ENCODE measurements around the gene ATAD3B. TPM values are rescaled to one million over a fixed set of nuclear protein-coding genes. Genes with fewer than 3 reads are reported as not detected.
"Not testable (repeated sequence)": the region's sequence is repeated elsewhere in the genome, so short reads cannot be mapped to it uniquely, and the experiment has no call there.

Gene ATAD3B
- total and polyA plus RNA-seq, 5 donors, result 5.6 to 11.4 (median 8.3) TPM

- WGBS, result 73% methylated on average over 36 of the region's 41 CpGs
- H3K9me3 ChIP-seq (ENCODE audit: control insufficient read depth, low read length); H3K27ac ChIP-seq (ENCODE audit: low read length); intact Hi-C loops (cut with DNase I); H3K27me3 ChIP-seq (ENCODE audit: control insufficient read depth, insufficient read depth); H3K4me1 ChIP-seq (ENCODE audit: control insufficient read depth, insufficient read depth, low read length); ATAC-seq; H3K4me3 ChIP-seq (ENCODE audit: low read length): not testable (repeated sequence)
- DNase-seq, result peak in 1 of 3 donors; percentile 21
These were observed 17.1 kb upstream of the ATAD3B start for GRCh38 chr1:1454286-1455056.

GRCh38 chr1:1455366-1455884, 16.1 kb upstream of the ATAD3B start:
- DNase-seq, result peak in 1 of 3 donors; percentile 30
- no peaks in the 10 kb centered on the region for H3K27me3 ChIP-seq (ENCODE audit: control insufficient read depth, insufficient read depth)
- no peak overlapping the region for H3K27ac ChIP-seq (ENCODE audit: low read length)
- no peak overlapping the region for H3K4me3 ChIP-seq (ENCODE audit: low read length)
- 82% methylated on average over 30 of the region's 30 CpGs for WGBS
- no peaks in the 10 kb centered on the region for H3K9me3 ChIP-seq (ENCODE audit: control insufficient read depth, low read length)
- H3K4me1 ChIP-seq (ENCODE audit: control insufficient read depth, insufficient read depth, low read length), result no peaks in the 10 kb centered on the region
- intact Hi-C loops (cut with DNase I), result no loop called here
- no peak for ATAC-seq

GRCh38 chr1:1455934-1456333, 15.6 kb upstream of the ATAD3B start:
- 78% methylated on average over 1 of the region's 15 CpGs for WGBS
- H3K9me3 ChIP-seq (ENCODE audit: control insufficient read depth, low read length); DNase-seq; intact Hi-C loops (cut with DNase I); H3K4me3 ChIP-seq (ENCODE audit: low read length); H3K27me3 ChIP-seq (ENCODE audit: control insufficient read depth, insufficient read depth); H3K27ac ChIP-seq (ENCODE audit: low read length); H3K4me1 ChIP-seq (ENCODE audit: control insufficient read depth, insufficient read depth, low read length); ATAC-seq: not testable (repeated sequence)

- ATAC-seq; H3K4me3 ChIP-seq (ENCODE audit: low read length); H3K9me3 ChIP-seq (ENCODE audit: control insufficient read depth, low read length); H3K27me3 ChIP-seq (ENCODE audit: control insufficient read depth, insufficient read depth); H3K4me1 ChIP-seq (ENCODE audit: control insufficient read depth, insufficient read depth, low read length); intact Hi-C loops (cut with DNase I); H3K27ac ChIP-seq (ENCODE audit: low read length): not testable (repeated sequence)
- 84% methylated on average over 18 of the region's 22 CpGs for WGBS
- peak in 1 of 3 donors; percentile 12 for DNase-seq
These were observed 14.8 kb upstream of the ATAD3B start for GRCh38 chr1:1456683-1457255.

GRCh38 chr1:1459156-1459555, 12.4 kb upstream of the ATAD3B start:
- H3K27me3 ChIP-seq (ENCODE audit: control insufficient read depth, insufficient read depth); H3K4me1 ChIP-seq (ENCODE audit: control insufficient read depth, insufficient read depth, low read length); ATAC-seq; intact Hi-C loops (cut with DNase I); H3K27ac ChIP-seq (ENCODE audit: low read length); H3K4me3 ChIP-seq (ENCODE audit: low read length); H3K9me3 ChIP-seq (ENCODE audit: control insufficient read depth, low read length): not testable (repeated sequence)
- peak in 1 of 3 donors; percentile 41 for DNase-seq
- WGBS, result 89% methylated on average over 14 of the region's 19 CpGs

GRCh38 chr1:1459711-1460110, 11.9 kb upstream of the ATAD3B start:
- 93% methylated on average over 14 of the region's 14 CpGs for WGBS
- H3K4me3 ChIP-seq (ENCODE audit: low read length); H3K4me1 ChIP-seq (ENCODE audit: control insufficient read depth, insufficient read depth, low read length); intact Hi-C loops (cut with DNase I); H3K27ac ChIP-seq (ENCODE audit: low read length); ATAC-seq; H3K27me3 ChIP-seq (ENCODE audit: control insufficient read depth, insufficient read depth); H3K9me3 ChIP-seq (ENCODE audit: control insufficient read depth, low read length): not testable (repeated sequence)
- peak in 1 of 3 donors; percentile 5 for DNase-seq

GRCh38 chr1:1460540-1461130, 10.9 kb upstream of the ATAD3B start:
- Histone ChIP-seq H3K27me3 (ENCODE audit: control insufficient read depth, insufficient read depth) (no peaks in the 10 kb centered on the region), H3K4me3 (ENCODE audit: low read length) (no peak overlapping the region), H3K27ac (ENCODE audit: low read length) (no peak overlapping the region), H3K4me1 (ENCODE audit: control insufficient read depth, insufficient read depth, low read length) (no peaks in the 10 kb centered on the region), H3K9me3 (ENCODE audit: control insufficient read depth, low read length) (no peaks in the 10 kb centered on the region)
- ATAC-seq (no peak), DNase-seq (peak in 2 of 3 donors; percentile 38 to 54)
- intact Hi-C loops (cut with DNase I), result no loop called here
- WGBS, result 68% methylated on average over 27 of the region's 27 CpGs

GRCh38 chr1:1461721-1462317, 9.7 kb upstream of the ATAD3B start:
- Histone ChIP-seq H3K27me3 (ENCODE audit: control insufficient read depth, insufficient read depth) (no peaks in the 10 kb centered on the region), H3K4me1 (ENCODE audit: control insufficient read depth, insufficient read depth, low read length) (no peaks in the 10 kb centered on the region), H3K4me3 (ENCODE audit: low read length) (no peak overlapping the region), H3K9me3 (ENCODE audit: control insufficient read depth, low read length) (no peaks in the 10 kb centered on the region), H3K27ac (ENCODE audit: low read length) (no peak overlapping the region)
- intact Hi-C loops (cut with DNase I), result no loop called here
- WGBS, result 62% methylated on average over 18 of the region's 18 CpGs
- DNase-seq, result peak in 1 of 3 donors; percentile 42
- ATAC-seq, result no peak

GRCh38 chr1:1462318-1462966, 9.1 kb upstream of the ATAD3B start:
- H3K27ac ChIP-seq (ENCODE audit: low read length), result no peak overlapping the region
- 52% methylated on average over 26 of the region's 26 CpGs for WGBS
- ATAC-seq (peak; percentile 80 to 93), DNase-seq (peak; percentile 45 to 83 (median 82))
- H3K27me3 ChIP-seq (ENCODE audit: control insufficient read depth, insufficient read depth), result no peaks in the 10 kb centered on the region
- H3K9me3 ChIP-seq (ENCODE audit: control insufficient read depth, low read length), result no peaks in the 10 kb centered on the region
- intact Hi-C loops (cut with DNase I), result no loop called here
- no peaks in the 10 kb centered on the region for H3K4me1 ChIP-seq (ENCODE audit: control insufficient read depth, insufficient read depth, low read length)
- H3K4me3 ChIP-seq (ENCODE audit: low read length), result no peak overlapping the region

GRCh38 chr1:1463312-1463711, 8.3 kb upstream of the ATAD3B start:
- Histone ChIP-seq H3K9me3 (ENCODE audit: control insufficient read depth, low read length) (no peaks in the 10 kb centered on the region), H3K27me3 (ENCODE audit: control insufficient read depth, insufficient read depth) (no peaks in the 10 kb centered on the region), H3K27ac (ENCODE audit: low read length) (no peak overlapping the region), H3K4me3 (ENCODE audit: low read length) (no peak overlapping the region), H3K4me1 (ENCODE audit: control insufficient read depth, insufficient read depth, low read length) (no peaks in the 10 kb centered on the region)
- 81% methylated on average over 7 of the region's 7 CpGs for WGBS
- intact Hi-C loops (cut with DNase I), result no loop called here
- DNase-seq (peak in 1 of 3 donors; percentile 5), ATAC-seq (no peak)

Measured in right cardiac atrium (tissue), 5 donors.